BE2C (cell line): ENCODE results near the gene CATSPERD.
A peak's percentile ranks its signal among the peaks of the same experiment; 100 is the strongest.

Source experiments
- DNase-seq: peaks from one replicate; pipeline ENCODE4 v3.0.0-alpha.2; 2020
- H3K27me3 ChIP-seq: fragments of 250-450 bp; sonication (Bioruptor Pico); 2 replicates; pipeline ENCODE4 v1.5.1; 2020; ENCODE audit warnings: mild to moderate bottlenecking
- H3K36me3 ChIP-seq: fragments of 250-450 bp; sonication (Bioruptor Pico); 2 replicates; pipeline ENCODE4 v1.5.1; 2020; ENCODE audit warnings: mild to moderate bottlenecking
- H3K4me1 ChIP-seq: fragments of 250-450 bp; sonication (Bioruptor Pico); 2 replicates; pipeline ENCODE4 v1.5.1; 2020
- H3K4me3 ChIP-seq: 2 replicates; pipeline ENCODE4 v1.5.1; 2011; ENCODE audit warnings: low read depth, low read length
- H3K9me3 ChIP-seq: fragments of 250-450 bp; sonication (Bioruptor Pico); 2 replicates; pipeline ENCODE4 v1.5.1; 2020
- CTCF ChIP-seq: IDR thresholded peaks from 2 replicates; pipeline ENCODE4 v1.5.1; 2012; ENCODE audit warnings: mild to moderate bottlenecking, low read depth, low read length

Gene CATSPERD

GRCh38 chr19:5821521-5822180 is 101.2 kb downstream of the CATSPERD start:
- no peak overlapping the region for H3K4me3 ChIP-seq
- no peak for TF ChIP-seq CTCF
- peaks cover 4% of the 10 kb centered on the region for H3K4me1 ChIP-seq
- DNase-seq: no peak
- no peaks in the 10 kb centered on the region; the same call in 1 of the 2 replicates for H3K27me3 ChIP-seq
- no peaks in the 10 kb centered on the region for H3K9me3 ChIP-seq
- H3K36me3 ChIP-seq: no peaks in the 10 kb centered on the region

- Histone ChIP-seq H3K27me3 (no peaks in the 10 kb centered on the region; the same call in 1 of the 2 replicates), H3K36me3 (no peaks in the 10 kb centered on the region), H3K4me1 (peaks cover 7% of the 10 kb centered on the region), H3K9me3 (no peaks in the 10 kb centered on the region), H3K4me3 (no peak overlapping the region)
- no peak for TF ChIP-seq CTCF
- no peak for DNase-seq
Observed at GRCh38 chr19:5822181-5822844, 101.9 kb downstream of the CATSPERD start.

GRCh38 chr19:5823579-5824281 is 103.3 kb downstream of the CATSPERD start:
- Histone ChIP-seq H3K27me3 (no peaks in the 10 kb centered on the region), H3K9me3 (no peaks in the 10 kb centered on the region), H3K36me3 (no peaks in the 10 kb centered on the region), H3K4me3 (no peak overlapping the region), H3K4me1 (peaks cover 7% of the 10 kb centered on the region)
- TF ChIP-seq CTCF: peak; percentile 62
- DNase-seq: peak; percentile 69

- no peaks in the 10 kb centered on the region for H3K27me3 ChIP-seq
- TF ChIP-seq CTCF: no peak
- H3K9me3 ChIP-seq: no peaks in the 10 kb centered on the region
- H3K36me3 ChIP-seq: no peaks in the 10 kb centered on the region
- no peak overlapping the region for H3K4me3 ChIP-seq
- peaks cover 9% of the 10 kb centered on the region for H3K4me1 ChIP-seq
- no peak for DNase-seq
Observed at GRCh38 chr19:5824751-5825150, 104.3 kb downstream of the CATSPERD start.

- H3K27me3 ChIP-seq: no peaks in the 10 kb centered on the region
- H3K9me3 ChIP-seq: no peaks in the 10 kb centered on the region
- DNase-seq: no peak
- H3K4me1 ChIP-seq: peaks cover 12% of the 10 kb centered on the region
- no peaks in the 10 kb centered on the region for H3K36me3 ChIP-seq
- no peak overlapping the region for H3K4me3 ChIP-seq
- no peak for TF ChIP-seq CTCF
Observed at GRCh38 chr19:5825178-5825577, 104.7 kb downstream of the CATSPERD start.
